HG03460 (cell line): ENCODE measurements around the gene ZBTB4.
A peak's percentile ranks its signal among the peaks of the same experiment; 100 is the strongest.

Experiments used
- ATAC-seq: cut with Tn5 transposase; IDR thresholded peaks from one replicate; pipeline ENCODE4 v1.9.1; 2021; ENCODE audit not compliant: unreplicated experiment

Gene ZBTB4

DNA sequence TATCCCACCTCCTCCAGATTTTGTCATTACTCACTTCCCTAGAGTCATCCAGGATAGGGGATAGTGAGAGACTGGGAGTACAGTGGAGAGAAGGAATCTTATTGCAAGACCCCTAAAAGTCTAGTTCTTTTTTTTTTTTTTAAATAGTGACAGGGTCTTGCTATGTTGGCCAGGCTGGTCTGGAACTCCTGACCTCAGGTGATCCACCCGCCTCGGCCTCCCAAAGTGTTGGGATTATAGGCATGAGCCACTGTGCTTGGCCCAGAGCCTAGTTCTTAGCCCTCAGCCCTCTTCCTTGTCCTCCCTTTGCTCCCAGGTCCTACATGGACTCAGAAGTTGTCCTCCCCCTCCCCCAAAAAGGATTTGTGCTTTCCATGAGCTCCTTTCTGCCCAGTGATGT is 37.3 kb downstream of the ZBTB4 start:
- ATAC-seq = no peak

DNA sequence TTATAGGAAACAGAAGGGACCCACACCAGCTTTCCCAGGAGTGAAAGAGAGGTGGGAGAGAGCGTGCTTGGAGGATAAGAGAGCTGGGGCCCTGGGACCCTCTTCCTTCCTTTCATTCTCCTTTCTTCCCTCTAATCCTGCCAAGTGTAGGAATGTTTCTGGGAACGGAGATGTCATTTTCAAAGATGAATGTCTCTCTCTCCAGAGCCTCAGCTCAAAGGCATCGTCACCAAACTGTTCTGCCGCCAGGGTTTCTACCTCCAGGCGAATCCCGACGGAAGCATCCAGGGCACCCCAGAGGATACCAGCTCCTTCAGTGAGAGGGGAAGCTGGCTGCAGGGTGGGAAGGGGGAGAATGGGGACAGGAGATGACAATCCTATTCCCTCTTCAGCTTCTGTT is 38.2 kb downstream of the ZBTB4 start:
- no peak for ATAC-seq

DNA sequence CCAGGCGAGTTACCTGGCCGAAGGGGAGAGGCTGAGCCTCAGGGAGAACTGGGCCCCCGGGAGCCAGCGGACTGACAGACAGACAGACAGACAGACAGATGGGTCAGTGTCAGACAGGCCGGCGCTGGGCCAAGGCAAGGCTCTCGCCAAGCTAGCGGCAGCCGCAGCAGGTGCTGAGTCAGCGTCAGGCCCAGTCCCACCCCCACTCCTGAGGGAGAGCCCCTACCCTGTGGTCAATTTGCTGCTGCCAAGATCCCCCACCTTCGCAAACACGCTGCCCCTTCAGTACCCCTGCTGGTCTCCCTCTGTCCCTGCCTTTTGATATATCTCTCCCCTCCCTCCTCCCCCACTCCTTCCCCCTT is 38.6 kb downstream of the ZBTB4 start:
- ATAC-seq = no peak

DNA sequence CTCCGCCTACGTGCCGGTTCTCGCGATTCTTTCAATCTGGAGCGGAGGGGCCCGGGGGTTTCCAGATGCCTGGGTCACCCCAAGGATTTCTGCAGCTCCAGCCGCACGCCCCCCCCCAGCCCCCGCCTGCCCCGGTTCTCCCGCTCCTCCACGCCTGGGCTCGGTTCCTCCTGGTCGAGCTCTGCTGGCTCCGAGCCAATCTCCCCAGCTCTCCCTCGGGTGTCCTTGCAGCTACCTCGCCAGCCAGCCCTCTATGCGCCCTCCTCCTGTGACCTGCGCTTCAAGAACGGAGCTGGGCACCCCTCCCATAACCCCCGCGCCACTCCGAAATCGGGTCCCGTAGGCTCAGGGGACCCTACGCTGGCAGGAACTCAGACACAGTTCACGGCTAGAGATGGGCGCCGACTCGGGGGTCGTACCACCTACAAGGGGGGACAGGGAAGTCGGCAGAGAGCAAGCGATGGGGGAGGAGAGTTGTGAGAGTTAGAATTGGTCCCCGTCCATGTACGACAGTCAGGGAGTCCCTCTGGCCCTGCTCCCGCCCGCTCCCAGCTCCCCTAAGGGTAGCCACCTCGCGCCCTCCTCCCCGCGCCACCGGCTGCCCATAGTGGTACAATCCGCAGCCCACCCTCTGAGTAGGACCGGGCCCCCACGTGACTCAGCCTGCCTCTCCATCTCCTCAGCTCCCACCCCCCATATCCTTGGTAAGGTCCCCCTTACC is 39.2 kb downstream of the ZBTB4 start:
- no peak for ATAC-seq

DNA sequence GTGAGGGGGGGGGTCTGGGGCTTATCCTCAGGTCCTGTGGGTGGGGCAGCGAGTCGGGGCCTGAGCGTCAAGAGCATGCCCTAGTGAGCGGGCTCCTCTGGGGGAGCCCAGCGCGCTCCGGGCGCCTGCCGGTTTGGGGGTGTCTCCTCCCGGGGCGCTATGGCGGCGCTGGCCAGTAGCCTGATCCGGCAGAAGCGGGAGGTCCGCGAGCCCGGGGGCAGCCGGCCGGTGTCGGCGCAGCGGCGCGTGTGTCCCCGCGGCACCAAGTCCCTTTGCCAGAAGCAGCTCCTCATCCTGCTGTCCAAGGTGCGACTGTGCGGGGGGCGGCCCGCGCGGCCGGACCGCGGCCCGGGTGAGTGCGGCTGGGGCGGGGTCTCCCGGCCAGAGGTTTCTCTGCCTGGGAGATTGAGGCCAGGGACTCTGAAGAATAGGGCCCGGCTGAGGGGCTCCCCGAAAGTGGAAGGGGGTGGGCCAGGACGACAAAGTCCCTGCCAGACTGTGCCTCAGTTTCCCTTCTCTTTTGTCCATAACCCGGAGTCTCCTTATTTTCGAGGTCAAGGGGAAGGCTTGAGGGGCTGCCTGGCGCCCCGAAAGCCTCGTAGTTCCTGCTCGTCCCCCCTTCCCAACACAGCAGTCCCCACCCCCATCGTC is 39.8 kb downstream of the ZBTB4 start, which contains the start of gene FGF11:
FGF11 (plus strand) TSS at position 51 of the 651 bp plus-strand sequence; CDS start at position 160, 109 bp downstream.
- no peak for ATAC-seq

- no peak for ATAC-seq
Measured at GRCh38 chr17:7438656-7439460, 40.6 kb downstream of the ZBTB4 start.

GRCh38 chr17:7437950-7438614 is 41.3 kb downstream of the ZBTB4 start:
- ATAC-seq = no peak

GRCh38 chr17:7437369-7437863 is 42.0 kb downstream of the ZBTB4 start:
- ATAC-seq = no peak

DNA sequence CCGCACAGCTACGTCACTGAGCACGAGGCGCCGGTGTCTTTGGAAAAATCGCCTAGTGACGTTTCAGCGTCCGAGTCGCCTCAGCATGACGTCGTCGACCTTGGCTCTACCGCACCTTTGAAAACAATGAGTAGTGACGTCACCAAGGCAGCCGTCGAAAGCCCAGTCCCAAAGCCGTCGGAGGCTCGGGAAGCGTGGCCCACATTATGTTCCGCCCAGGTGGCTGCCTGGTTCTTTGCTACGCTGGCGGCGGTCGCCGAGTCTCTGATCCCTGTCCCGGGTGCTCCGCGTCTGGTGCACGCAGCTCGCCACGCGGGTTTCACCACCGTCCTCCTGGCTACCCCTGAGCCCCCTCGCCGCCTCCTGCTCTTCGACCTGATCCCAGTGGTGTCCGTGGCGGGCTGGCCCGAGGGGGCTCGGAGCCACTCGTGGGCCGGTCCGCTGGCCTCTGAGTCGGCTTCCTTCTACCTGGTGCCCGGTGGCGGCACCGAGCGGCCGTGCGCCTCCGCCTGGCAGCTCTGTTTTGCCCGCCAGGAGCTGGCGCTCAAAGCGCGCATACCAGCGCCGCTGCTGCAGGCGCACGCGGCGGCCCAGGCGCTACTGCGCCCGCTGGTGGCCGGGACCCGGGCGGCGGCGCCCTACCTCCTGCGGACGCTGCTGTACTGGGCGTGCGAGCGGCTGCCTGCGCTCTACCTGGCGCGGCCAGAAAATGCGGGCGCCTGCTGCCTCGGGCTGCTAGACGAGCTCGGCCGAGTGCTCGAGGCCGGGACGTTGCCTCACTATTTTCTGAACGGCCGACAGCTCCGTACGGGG is 42.7 kb downstream of the ZBTB4 start:
- ATAC-seq = no peak

DNA sequence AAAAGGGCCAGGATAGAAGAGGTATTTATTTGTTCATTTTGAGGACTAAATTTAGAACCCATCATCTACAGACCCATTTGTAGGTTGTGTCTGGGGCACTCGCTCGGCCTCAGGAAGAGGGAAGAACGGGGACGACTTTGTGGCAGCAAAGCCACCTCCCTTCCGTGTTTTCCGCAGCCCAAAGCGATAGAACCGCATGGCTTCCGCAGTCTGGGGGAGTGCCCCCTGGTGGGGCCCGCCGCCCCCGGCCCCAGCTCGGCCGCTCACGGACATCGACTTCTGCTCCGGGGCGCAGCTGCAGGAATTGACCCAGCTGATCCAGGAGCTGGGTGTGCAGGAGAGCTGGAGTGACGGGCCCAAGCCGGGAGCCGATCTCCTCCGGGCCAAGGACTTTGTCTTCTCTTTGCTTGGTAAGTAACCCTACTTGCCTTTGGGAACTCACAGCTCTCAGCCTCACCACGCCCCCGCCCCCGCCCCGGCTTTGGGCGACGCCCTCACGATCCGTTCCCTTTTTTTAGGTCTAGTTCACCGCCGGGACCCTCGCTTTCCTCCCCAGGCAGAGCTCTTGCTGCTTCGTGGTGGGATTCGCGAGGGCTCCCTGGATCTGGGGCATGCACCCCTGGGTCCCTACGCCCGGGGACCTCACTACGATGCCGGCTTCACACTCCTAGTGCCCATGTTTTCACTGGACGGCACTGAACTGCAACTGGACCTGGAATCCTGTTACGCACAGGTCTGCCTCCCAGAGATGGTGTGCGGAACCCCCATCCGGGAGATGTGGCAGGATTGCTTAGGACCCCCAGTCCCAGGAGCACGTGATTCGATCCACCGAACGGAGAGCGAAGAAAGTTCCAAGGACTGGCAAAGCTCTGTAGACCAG is 43.5 kb downstream of the ZBTB4 start:
- peak; percentile 31 for ATAC-seq

- no peak for ATAC-seq
Measured at GRCh38 chr17:7432296-7432695, 47.1 kb downstream of the ZBTB4 start.

- no peak for ATAC-seq
Measured at GRCh38 chr17:7431231-7431630, 48.2 kb downstream of the ZBTB4 start.

GRCh38 chr17:7429722-7430121 is 49.7 kb downstream of the ZBTB4 start:
- no peak for ATAC-seq

- no peak for ATAC-seq
Measured at GRCh38 chr17:7428557-7428956, 50.9 kb downstream of the ZBTB4 start, which contains the start of gene SPEM3. Gene SPEM3, plus strand, starts transcription at chr17:7428857. Its CDS starts 46 bp downstream, at chr17:7428903.

GRCh38 chr17:7427549-7427948 is 51.9 kb downstream of the ZBTB4 start:
- ATAC-seq = no peak

DNA sequence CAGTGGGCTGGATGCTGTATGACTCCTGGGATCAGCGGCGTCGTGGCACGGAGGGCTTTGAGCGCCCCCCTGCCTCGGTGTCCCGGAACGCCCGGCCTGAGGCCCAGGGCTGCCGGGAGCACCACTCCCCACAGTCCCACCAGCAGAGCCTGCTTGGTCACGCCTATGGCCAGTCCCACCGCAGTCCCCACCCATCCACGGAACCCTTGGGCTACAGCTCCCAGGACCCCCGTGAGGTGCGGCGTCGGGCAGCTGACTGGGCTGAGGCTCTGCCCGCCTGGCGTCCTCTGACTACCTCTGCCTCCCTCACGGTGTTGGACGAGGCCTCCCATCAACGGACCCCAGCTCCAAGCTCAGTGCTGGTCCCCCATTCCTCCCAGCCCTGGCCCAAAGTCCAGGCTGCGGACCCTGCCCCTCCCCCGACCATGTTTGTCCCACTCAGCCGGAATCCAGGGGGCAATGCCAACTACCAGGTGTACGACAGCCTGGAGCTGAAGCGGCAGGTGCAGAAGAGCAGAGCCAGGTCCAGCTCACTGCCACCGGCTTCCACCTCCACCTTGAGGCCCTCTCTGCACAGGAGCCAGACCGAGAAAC is 52.4 kb downstream of the ZBTB4 start:
- ATAC-seq = no peak

DNA sequence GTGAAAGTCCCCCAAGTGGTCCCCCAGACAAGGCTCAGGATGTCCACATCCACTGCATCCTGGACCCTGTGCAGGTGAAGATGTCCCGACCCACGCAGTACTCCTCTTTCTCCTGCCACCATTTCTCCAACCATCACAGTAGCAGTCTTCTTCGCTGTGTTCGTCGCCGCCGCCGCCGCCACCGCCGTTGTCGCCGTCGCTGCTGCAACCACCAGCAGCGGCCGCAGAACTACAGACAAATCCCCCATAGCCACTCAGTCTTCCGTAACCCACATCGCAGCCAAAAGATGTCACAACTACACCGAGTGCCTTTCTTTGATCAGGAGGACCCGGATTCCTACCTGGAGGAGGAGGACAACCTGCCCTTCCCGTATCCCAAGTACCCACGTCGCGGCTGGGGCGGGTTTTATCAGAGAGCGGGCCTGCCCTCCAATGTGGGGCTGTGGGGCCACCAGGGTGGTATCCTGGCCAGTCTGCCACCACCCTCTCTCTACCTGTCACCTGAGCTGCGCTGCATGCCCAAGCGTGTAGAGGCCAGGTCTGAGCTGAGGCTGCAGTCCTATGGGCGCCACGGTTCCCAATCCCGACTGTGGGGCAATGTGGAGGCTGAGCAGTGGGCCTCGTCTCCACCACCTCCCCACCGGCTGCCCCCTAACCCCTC is 53.1 kb downstream of the ZBTB4 start:
- no peak for ATAC-seq

DNA sequence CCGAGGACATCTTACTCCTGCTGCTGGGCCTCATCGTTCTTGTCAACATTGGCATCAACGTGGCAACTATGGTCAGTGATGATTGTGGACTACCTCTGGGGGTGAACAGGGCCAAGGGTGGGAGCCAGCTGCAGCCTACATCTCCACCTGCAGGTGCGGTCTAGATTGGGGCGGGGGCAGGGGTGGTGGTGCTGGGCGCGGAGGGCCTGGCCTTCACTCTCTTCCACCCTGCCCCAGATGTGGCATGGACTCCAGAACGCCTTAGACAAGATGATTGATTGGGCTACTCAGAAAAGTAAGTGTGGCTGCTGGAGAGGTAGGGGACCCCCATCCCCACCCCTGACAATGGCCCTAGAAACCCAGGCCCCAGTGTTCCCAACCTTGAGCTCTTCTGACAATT is 53.7 kb downstream of the ZBTB4 start:
- no peak for ATAC-seq
